CD4-positive, alpha-beta T cell (primary cell): ENCODE data around the gene ZNF367. TPM values are rescaled to one million over a fixed set of nuclear protein-coding genes. Genes with fewer than 3 reads are reported as not detected.

Source experiments
- ATAC-seq: fragments of 200-7000 bp; cut with Tn5 transposase; one replicate; pipeline ENCODE4 v1.10.0; 2022; ENCODE audit warnings: mild to moderate bottlenecking; ENCODE audit not compliant: poor library complexity
- CTCF ChIA-PET: fragments of 350-600 bp; sonication (Branson Sonifier 250); formaldehyde crosslinking; loops from one replicate; lab custom pipeline; 2021; ENCODE audit warnings: antibody characterized with exemption, inconsistent platforms; lab: Charles Lee
- POLR2A ChIA-PET: fragments of 350-600 bp; sonication (Branson Sonifier 250); formaldehyde crosslinking; loops from one replicate; lab custom pipeline; 2021; ENCODE audit warnings: antibody characterized with exemption, inconsistent platforms; lab: Charles Lee
- DNase-seq, 14 experiments: peaks; one replicate each; pipeline ENCODE4 v3.0.0-alpha.2; 2013 to 2020; ENCODE audit warnings: mixed read lengths in 2 of 14
- H3K27ac ChIP-seq, 2 donors: one replicate each; pipeline versions ENCODE4 v1.5.1 to v1.7.0; 2013; ENCODE audit warnings: low read length in 2 of 2, low read depth in 1 of 2, mild to moderate bottlenecking in 1 of 2
- H3K27me3 ChIP-seq, 2 experiments: 1 replicate in 1 of 2; 2 replicates in 1 of 2; pipeline versions ENCODE4 v1.6.1 to v1.7.0; 2013; ENCODE audit warnings: low read length in 2 of 2, control low read depth in 1 of 2, mild to moderate bottlenecking in 1 of 2, moderate library complexity in 1 of 2; ENCODE audit not compliant: insufficient read depth in 2 of 2, control insufficient read depth in 1 of 2
- H3K36me3 ChIP-seq: one replicate; pipeline ENCODE4 v1.6.1; 2013; ENCODE audit warnings: low read length, control low read depth; ENCODE audit not compliant: insufficient read depth
- H3K4me1 ChIP-seq: one replicate; pipeline ENCODE4 v1.6.1; 2013; ENCODE audit warnings: low read length, control low read depth; ENCODE audit not compliant: insufficient read depth
- H3K4me3 ChIP-seq: one replicate; pipeline ENCODE4 v1.5.1; 2013; ENCODE audit warnings: mild to moderate bottlenecking, low read length, moderate library complexity
- H3K9me3 ChIP-seq, 2 experiments: 1 replicate in 1 of 2; 2 replicates in 1 of 2; pipeline versions ENCODE4 v1.6.1 to v1.7.0; 2013; ENCODE audit warnings: low read length in 2 of 2, mild to moderate bottlenecking in 2 of 2, control low read depth in 1 of 2, moderate library complexity in 1 of 2; ENCODE audit not compliant: control insufficient read depth in 1 of 2, insufficient read depth in 1 of 2
- H3K27ac Mint-ChIP-seq: one replicate; pipeline ENCODE4 v1.8.0; 2020; ENCODE audit warnings: mixed read lengths
- H3K27me3 Mint-ChIP-seq: one replicate; pipeline ENCODE4 v1.8.0; 2021; ENCODE audit warnings: mixed read lengths
- H3K36me3 Mint-ChIP-seq: one replicate; pipeline ENCODE4 v1.8.0; 2021; ENCODE audit warnings: low read depth, mixed read lengths
- H3K4me1 Mint-ChIP-seq: one replicate; pipeline ENCODE4 v1.8.0; 2021; ENCODE audit warnings: low read depth, mixed read lengths
- H3K4me3 Mint-ChIP-seq: one replicate; pipeline ENCODE4 v1.8.0; 2020; ENCODE audit warnings: mild to moderate bottlenecking, mixed read lengths
- H3K9me3 Mint-ChIP-seq: one replicate; pipeline ENCODE4 v1.8.0; 2020; ENCODE audit warnings: mixed read lengths
- intact Hi-C, 2 experiments: fragments of 100-400 bp; cut with DNase I in 1 of 2; cut with micrococcal nuclease in 1 of 2; formaldehyde crosslinking; loops; one replicate each; pipeline versions ENCODE4 v1.15.1 to v1.9.0; 2023 to 2025; cut with DNase I, micrococcal nuclease
- total RNA-seq, 174 experiments: library from RNA in 2 of 174; stranded (reverse) in 2 of 174; gene quantifications; one replicate each; pipeline ENCODE4 v1.2.3 and lab custom pipeline; 2021 to 2026
- TF ChIP-seq, protein P1 (sequence below): fragments of 200-600 bp; IDR thresholded peaks from one replicate; pipeline ENCODE4 v1.8.0; 2022; ENCODE audit warnings: antibody characterized with exemption, mild to moderate bottlenecking

ZNF367 gene
- total RNA-seq, 2 experiments from 2014 or later: 6.5 to 6.7 TPM

DNA sequence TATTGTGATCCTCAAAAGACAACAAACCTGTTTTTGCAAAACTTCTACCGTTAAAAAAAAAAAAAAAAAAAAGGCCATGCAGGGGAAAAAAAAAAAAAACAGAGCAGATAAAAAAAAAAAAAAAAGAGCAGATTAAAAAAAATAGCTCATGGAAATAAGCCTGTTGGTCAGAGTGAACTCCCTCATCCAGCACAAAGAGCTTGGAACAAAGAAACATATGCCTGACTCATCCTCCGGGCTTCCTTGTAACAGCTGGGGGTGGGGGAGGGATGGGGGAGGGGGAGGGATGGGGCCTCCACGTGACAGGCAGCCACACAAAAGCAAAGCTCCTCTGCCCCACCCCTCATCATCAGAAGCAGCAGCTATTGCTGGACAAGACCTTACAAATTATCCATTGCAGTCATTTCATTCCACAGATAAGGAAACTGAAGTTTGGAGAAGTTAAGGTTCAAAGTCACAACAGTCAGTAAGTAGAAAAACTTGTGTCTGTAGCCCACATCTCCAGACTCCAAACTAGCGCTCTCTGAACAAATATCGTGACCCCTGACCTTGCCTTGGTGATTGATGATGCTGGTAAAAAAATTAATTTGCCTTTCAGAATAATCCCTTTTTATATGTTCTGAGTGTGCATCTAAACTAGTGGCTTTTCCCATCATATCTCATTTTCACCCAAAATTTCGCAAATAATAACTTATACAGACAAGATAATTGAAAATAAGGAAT lies 73.6 kb downstream of the ZNF367 start:
- H3K4me3 ChIP-seq: no peak overlapping the region
- Mint-ChIP-seq H3K4me3 (no peak overlapping the region), H3K9me3 (peaks cover 2% of the 10 kb centered on the region), H3K4me1 (no peaks in the 10 kb centered on the region), H3K36me3 (no peaks in the 10 kb centered on the region), H3K27ac (no peak overlapping the region), H3K27me3 (no peaks in the 10 kb centered on the region)
- intact Hi-C loops: no loop called here
- DNase-seq: no peak
- POLR2A ChIA-PET: no interaction called here
- H3K9me3 ChIP-seq: no peaks in the 10 kb centered on the region
- no peaks in the 10 kb centered on the region for H3K36me3 ChIP-seq
- TF ChIP-seq, protein P1, sequence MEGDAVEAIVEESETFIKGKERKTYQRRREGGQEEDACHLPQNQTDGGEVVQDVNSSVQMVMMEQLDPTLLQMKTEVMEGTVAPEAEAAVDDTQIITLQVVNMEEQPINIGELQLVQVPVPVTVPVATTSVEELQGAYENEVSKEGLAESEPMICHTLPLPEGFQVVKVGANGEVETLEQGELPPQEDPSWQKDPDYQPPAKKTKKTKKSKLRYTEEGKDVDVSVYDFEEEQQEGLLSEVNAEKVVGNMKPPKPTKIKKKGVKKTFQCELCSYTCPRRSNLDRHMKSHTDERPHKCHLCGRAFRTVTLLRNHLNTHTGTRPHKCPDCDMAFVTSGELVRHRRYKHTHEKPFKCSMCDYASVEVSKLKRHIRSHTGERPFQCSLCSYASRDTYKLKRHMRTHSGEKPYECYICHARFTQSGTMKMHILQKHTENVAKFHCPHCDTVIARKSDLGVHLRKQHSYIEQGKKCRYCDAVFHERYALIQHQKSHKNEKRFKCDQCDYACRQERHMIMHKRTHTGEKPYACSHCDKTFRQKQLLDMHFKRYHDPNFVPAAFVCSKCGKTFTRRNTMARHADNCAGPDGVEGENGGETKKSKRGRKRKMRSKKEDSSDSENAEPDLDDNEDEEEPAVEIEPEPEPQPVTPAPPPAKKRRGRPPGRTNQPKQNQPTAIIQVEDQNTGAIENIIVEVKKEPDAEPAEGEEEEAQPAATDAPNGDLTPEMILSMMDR: no peak
- H3K27ac ChIP-seq: no peak overlapping the region
- no peak for ATAC-seq
- H3K4me1 ChIP-seq: no peaks in the 10 kb centered on the region
- CTCF ChIA-PET: interaction anchor here (0.6 kb wide), 1 partner anchor 524 kb away, joined by 3 read pairs; no protein-coding TSS in a partner anchor
- no peaks in the 10 kb centered on the region for H3K27me3 ChIP-seq

DNA sequence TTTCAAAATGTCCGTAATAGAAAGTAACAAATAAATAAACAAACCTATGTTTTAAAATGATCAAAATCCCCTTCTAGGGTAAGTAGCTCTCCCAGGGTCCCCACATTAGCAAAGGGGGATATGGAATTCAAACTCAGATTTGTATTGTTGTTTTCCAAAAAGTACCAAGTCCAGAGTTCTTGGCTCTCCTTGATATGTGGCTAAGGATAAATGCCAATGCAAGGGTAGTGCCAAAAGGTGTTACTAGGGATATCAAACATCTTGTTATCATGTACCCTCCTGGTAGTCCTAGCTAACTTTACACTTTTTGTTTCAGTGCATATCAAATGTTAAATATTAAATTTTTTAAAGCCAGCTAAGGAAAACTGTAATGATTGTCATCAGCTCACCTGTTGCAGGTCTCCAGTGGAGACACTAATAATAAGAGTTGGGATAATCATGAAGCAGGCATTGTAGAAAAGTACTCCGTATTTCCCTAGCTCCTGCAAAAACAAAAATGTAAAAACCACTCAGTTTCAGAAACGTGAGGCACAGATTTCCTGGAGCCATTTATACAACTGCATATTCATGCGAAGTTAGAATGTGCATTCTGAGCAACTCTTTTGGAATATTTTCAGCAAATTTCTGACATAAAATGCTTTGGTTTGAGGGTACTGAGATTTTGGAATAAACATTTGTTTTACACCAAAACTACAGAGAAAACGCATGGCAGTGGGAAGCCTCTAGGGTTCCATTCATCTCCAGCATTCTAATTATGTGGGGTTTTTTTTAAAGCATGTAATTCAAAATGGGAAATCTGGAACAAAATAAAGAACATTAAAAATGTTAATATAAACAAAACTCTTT lies 74.4 kb downstream of the ZNF367 start:
- H3K27ac Mint-ChIP-seq: no peak overlapping the region
- CTCF ChIA-PET: interaction anchor here (1.1 kb wide), 1 partner anchor 16 kb away, joined by 3 read pairs; no protein-coding TSS in a partner anchor
- no peaks in the 10 kb centered on the region for H3K4me1 Mint-ChIP-seq
- Histone ChIP-seq H3K4me3 (no peak overlapping the region), H3K9me3 (no peaks in the 10 kb centered on the region), H3K27ac (no peak overlapping the region), H3K36me3 (no peaks in the 10 kb centered on the region), H3K27me3 (no peaks in the 10 kb centered on the region), H3K4me1 (no peaks in the 10 kb centered on the region)
- H3K27me3 Mint-ChIP-seq: no peaks in the 10 kb centered on the region
- POLR2A ChIA-PET: no interaction called here
- DNase-seq: no peak
- no peak for ATAC-seq
- no peak overlapping the region for H3K4me3 Mint-ChIP-seq
- H3K36me3 Mint-ChIP-seq: no peaks in the 10 kb centered on the region
- H3K9me3 Mint-ChIP-seq: peaks cover 2% of the 10 kb centered on the region
- intact Hi-C loops: no loop called here
- TF ChIP-seq, protein P1: no peak

DNA sequence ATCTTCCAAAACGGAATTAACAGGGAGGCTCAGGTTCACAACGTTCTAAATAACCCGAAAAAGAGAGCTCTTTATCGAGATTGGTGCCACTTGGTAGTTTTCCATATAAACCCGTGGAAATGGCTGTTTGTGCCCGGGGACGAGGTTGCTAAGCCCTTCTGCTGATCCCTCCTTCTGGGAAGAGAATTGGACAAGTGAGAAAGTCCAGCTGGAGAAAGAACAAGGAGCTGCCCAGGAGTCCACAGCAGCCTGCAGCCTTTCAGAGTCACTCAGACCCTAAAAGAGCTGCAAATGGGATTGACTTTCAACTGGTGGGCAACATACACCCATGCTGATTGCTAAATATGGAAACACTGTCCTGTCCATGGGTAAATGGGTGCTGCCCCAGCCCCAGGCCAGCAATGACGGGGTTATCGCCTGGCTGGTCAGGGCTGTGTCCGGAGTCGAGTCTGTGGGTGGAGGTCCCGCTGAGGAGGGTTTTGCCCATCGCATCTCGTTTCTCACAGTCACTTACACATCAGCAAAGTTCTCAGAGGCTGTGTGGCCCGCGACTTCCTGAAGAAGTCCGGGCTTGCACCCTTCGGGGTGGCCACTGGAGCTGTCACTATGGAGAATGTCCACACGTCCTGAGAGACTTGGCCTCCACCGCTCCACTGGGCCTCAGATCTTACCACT lies 75.5 kb downstream of the ZNF367 start:
- Mint-ChIP-seq H3K36me3 (no peaks in the 10 kb centered on the region), H3K9me3 (no peaks in the 10 kb centered on the region), H3K27me3 (no peaks in the 10 kb centered on the region), H3K4me1 (no peaks in the 10 kb centered on the region), H3K4me3 (no peak overlapping the region), H3K27ac (no peak overlapping the region)
- Histone ChIP-seq H3K27ac (no peak overlapping the region), H3K36me3 (no peaks in the 10 kb centered on the region), H3K27me3 (no peaks in the 10 kb centered on the region), H3K9me3 (no peaks in the 10 kb centered on the region), H3K4me3 (no peak overlapping the region), H3K4me1 (no peaks in the 10 kb centered on the region)
- no peak for DNase-seq
- TF ChIP-seq, protein P1: no peak
- CTCF ChIA-PET: interaction anchor here (1.1 kb wide), 1 partner anchor 15 kb away, joined by 3 read pairs; no protein-coding TSS in a partner anchor
- intact Hi-C loops: no loop called here
- ATAC-seq: no peak
- POLR2A ChIA-PET: no interaction called here
